Esophagus muscularis mucosa (tissue), 3 donors: ENCODE measurements around the gene MORC3.

Experiments used
- POLR2A ChIP-seq: fragments of 450-650 bp; IDR thresholded peaks from one replicate; pipeline ENCODE4 v1.6.1; 2017; ENCODE audit warnings: antibody characterized with exemption, moderate library complexity, mild to moderate bottlenecking, low read depth
- TF ChIP-seq, protein P1 (sequence below), 3 experiments: fragments of 200-600 bp in 2 of 3; fragments of 450-650 bp in 1 of 3; sonication (generic) in 2 of 3; IDR thresholded peaks; one replicate each; pipeline ENCODE4 v1.5.1; 2017 to 2019; ENCODE audit warnings: antibody characterized with exemption in 3 of 3, mild to moderate bottlenecking in 2 of 3, moderate library complexity in 1 of 3

GRCh38 chr21:36325373-36326010 is 5.5 kb downstream of the MORC3 start:
- TF ChIP-seq, protein P1, sequence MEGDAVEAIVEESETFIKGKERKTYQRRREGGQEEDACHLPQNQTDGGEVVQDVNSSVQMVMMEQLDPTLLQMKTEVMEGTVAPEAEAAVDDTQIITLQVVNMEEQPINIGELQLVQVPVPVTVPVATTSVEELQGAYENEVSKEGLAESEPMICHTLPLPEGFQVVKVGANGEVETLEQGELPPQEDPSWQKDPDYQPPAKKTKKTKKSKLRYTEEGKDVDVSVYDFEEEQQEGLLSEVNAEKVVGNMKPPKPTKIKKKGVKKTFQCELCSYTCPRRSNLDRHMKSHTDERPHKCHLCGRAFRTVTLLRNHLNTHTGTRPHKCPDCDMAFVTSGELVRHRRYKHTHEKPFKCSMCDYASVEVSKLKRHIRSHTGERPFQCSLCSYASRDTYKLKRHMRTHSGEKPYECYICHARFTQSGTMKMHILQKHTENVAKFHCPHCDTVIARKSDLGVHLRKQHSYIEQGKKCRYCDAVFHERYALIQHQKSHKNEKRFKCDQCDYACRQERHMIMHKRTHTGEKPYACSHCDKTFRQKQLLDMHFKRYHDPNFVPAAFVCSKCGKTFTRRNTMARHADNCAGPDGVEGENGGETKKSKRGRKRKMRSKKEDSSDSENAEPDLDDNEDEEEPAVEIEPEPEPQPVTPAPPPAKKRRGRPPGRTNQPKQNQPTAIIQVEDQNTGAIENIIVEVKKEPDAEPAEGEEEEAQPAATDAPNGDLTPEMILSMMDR (IDR thresholded peaks at IDR 0.05): no peak
- TF ChIP-seq POLR2A: no peak
